Activated CD8-positive, alpha-beta T cell treated with anti-CD3 and anti-CD28 coated beads, Interleukin-2, amount 10 ng/mL, durations not matched to agents 7 days and 5 days (primary cell): ENCODE data around the gene IMPG1. TPM values are rescaled to one million over a fixed set of nuclear protein-coding genes. Genes with fewer than 3 reads are reported as not detected.

Source experiments
- ATAC-seq: fragments of 150-1000 bp; cut with Tn5 transposase; one replicate; pipeline ENCODE4 v1.10.0; 2021; ENCODE audit warnings: moderate library complexity
- CTCF ChIA-PET: fragments of 350-600 bp; sonication (Branson Sonifier 250); formaldehyde crosslinking; loops from one replicate; lab custom pipeline; 2021; ENCODE audit warnings: antibody characterized with exemption; lab: Charles Lee
- POLR2A ChIA-PET: fragments of 350-600 bp; sonication (Branson Sonifier 250); formaldehyde crosslinking; loops from one replicate; lab custom pipeline; 2021; ENCODE audit warnings: antibody characterized with exemption; lab: Charles Lee
- DNase-seq: peaks from one replicate; pipeline ENCODE4 v3.0.0-alpha.2; 2020
- H3K27ac Mint-ChIP-seq: one replicate; pipeline ENCODE4 v1.8.0; 2021; ENCODE audit warnings: mild to moderate bottlenecking, mixed read lengths
- H3K27me3 Mint-ChIP-seq: one replicate; pipeline ENCODE4 v1.8.0; 2021; ENCODE audit warnings: low read depth, mixed read lengths
- H3K36me3 Mint-ChIP-seq: one replicate; pipeline ENCODE4 v1.8.0; 2021; ENCODE audit warnings: low read depth, mixed read lengths
- H3K4me1 Mint-ChIP-seq: one replicate; pipeline ENCODE4 v1.8.0; 2021; ENCODE audit warnings: low read depth, mixed read lengths
- H3K4me3 Mint-ChIP-seq: one replicate; pipeline ENCODE4 v1.8.0; 2021; ENCODE audit warnings: mild to moderate bottlenecking, mixed read lengths
- H3K9me3 Mint-ChIP-seq: one replicate; pipeline ENCODE4 v1.8.0; 2022; ENCODE audit warnings: mixed read lengths; ENCODE audit not compliant: insufficient read depth
- total RNA-seq, 2 experiments: library from RNA; stranded (reverse); gene quantifications; one replicate each; pipeline ENCODE4 v1.2.3, GENCODE V29; 2021

The IMPG1 gene
- total RNA-seq, 2 experiments from 2014 or later, result not detected

DNA sequence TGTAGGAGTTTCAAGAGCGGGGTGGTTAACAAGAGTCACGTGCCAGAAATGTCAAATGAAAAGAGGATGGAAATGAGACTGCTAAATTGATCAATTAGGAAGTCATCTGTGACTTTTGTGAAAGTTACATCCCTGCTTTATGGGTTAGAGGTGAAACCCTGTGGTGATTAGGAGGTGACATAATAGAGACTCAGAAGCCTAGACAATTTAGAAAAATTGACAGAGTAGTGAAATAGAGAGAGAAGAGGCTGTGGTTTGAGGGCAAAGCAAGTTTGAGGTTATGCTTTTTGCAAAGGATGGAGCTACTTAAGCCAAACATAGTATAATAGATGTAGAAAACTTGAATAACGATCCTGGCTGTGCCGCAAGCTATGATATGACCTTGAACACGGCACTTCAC lies 71.8 kb downstream of the IMPG1 start:
- ATAC-seq, result no peak
- DNase-seq, result no peak
- no peaks in the 10 kb centered on the region for H3K36me3 Mint-ChIP-seq
- ChIA-PET CTCF (no interaction called here), POLR2A (no interaction called here)
- H3K9me3 Mint-ChIP-seq, result no peaks in the 10 kb centered on the region
- no peak overlapping the region for H3K27ac Mint-ChIP-seq
- no peak overlapping the region for H3K4me3 Mint-ChIP-seq
- no peaks in the 10 kb centered on the region for H3K4me1 Mint-ChIP-seq
- no peaks in the 10 kb centered on the region for H3K27me3 Mint-ChIP-seq

DNA sequence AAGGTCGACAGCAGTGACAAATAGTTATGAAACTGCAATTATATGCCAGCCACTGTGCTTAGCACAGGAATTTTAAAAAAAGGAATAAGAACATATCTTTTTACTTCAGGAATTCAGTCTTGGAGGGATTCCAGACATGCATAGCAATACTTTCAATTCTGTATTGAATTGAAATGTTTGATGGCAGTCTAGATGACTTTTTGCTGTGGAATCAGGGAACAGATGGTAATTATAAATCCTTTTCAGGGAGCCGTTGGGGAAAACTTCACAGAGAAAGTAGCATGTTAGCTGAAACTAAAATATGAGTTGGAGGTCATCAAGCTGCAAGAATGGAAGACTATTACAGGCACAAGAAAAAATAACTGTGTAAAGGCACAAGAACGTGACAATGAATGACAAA lies 74.8 kb downstream of the IMPG1 start:
- Mint-ChIP-seq H3K4me1 (no peaks in the 10 kb centered on the region), H3K27me3 (no peaks in the 10 kb centered on the region), H3K4me3 (no peak overlapping the region), H3K36me3 (no peaks in the 10 kb centered on the region), H3K9me3 (no peaks in the 10 kb centered on the region), H3K27ac (no peak overlapping the region)
- POLR2A ChIA-PET, result no interaction called here
- DNase-seq, result no peak
- CTCF ChIA-PET, result no interaction called here
- ATAC-seq, result no peak

GRCh38 chr6:75993236-75994162 lies 79.0 kb downstream of the IMPG1 start:
- Mint-ChIP-seq H3K27me3 (no peaks in the 10 kb centered on the region), H3K4me1 (no peaks in the 10 kb centered on the region), H3K9me3 (no peaks in the 10 kb centered on the region), H3K27ac (no peak overlapping the region), H3K36me3 (no peaks in the 10 kb centered on the region), H3K4me3 (no peak overlapping the region)
- DNase-seq, result no peak
- ChIA-PET POLR2A (no interaction called here), CTCF (no interaction called here)
- ATAC-seq, result no peak

DNA sequence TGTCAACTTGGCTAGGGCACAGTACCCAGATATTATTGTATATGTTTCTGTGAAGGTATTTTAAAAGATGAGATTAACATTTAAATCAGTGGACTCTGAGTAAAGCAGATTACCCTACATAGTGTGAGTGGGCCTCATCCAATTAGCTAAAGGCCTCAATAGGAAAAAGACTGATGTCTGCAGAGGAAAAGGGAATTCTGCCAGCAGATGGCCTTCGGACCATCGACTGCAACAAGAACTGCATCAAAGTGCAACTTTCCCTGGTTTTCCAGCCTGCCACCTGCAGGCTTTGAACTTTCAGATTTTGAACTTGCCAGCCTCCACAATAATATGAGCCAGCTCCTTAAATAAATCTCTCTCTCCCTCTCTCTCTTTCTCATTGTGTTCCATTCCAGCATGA lies 80.5 kb downstream of the IMPG1 start:
- ATAC-seq (no peak), DNase-seq (no peak)
- CTCF ChIA-PET, result interaction anchor here (0.9 kb wide), 1 partner anchor 99 kb away, joined by 3 read pairs; no protein-coding TSS in a partner anchor

DNA sequence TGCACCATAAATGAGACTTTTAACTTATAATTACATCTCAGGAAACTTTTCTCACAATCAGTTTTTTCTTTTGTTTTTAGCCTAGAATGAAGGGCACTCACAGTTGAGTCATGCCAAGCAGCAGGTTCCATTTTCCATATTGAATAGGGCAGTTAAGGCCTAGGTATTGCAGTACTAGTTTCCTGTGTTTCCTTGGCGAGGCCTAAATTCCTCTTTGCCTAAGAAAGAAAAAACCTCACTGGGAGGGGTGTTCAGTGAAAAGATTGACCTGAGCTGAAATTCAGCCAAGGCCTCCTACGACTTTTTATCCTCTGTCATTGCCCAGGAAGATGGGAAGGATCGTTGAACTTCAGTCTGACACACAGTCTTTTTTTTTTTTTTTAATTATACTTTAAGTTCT lies 85.5 kb downstream of the IMPG1 start:
- Mint-ChIP-seq H3K4me1 (no peaks in the 10 kb centered on the region), H3K27me3 (no peaks in the 10 kb centered on the region), H3K9me3 (no peaks in the 10 kb centered on the region), H3K4me3 (no peak overlapping the region), H3K36me3 (no peaks in the 10 kb centered on the region), H3K27ac (no peak overlapping the region)
- ATAC-seq (no peak), DNase-seq (no peak)
- ChIA-PET POLR2A (no interaction called here), CTCF (no interaction called here)

More for the DNA sequence above, 80.5 kb downstream of the IMPG1 start:
- Mint-ChIP-seq H3K27me3 (no peaks in the 10 kb centered on the region), H3K4me3 (no peak overlapping the region), H3K27ac (no peak overlapping the region), H3K36me3 (no peaks in the 10 kb centered on the region), H3K9me3 (no peaks in the 10 kb centered on the region), H3K4me1 (no peaks in the 10 kb centered on the region)
- POLR2A ChIA-PET, result no interaction called here

DNA sequence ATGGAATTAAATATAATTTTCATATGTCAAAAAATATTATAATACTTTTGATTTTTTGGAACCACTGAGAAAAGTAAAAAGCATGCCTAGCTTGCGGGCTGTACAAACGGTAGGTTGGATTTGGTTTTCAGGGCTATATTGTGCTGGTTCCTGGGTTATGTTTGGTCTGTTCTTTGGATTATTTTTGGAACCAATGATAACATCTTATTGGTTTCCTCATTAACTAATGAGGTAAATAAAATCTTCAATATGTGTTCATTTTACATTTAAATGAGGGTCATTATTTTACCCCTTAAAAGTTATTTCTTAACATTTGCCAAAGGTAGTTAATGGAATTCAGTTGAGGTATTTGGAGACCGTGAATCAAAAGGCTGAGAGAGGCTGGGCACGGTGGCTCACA lies 96.6 kb downstream of the IMPG1 start:
- ChIA-PET CTCF (no interaction called here), POLR2A (no interaction called here)
- no peaks in the 10 kb centered on the region for H3K27me3 Mint-ChIP-seq
- H3K4me1 Mint-ChIP-seq, result no peaks in the 10 kb centered on the region
- H3K36me3 Mint-ChIP-seq, result no peaks in the 10 kb centered on the region
- H3K9me3 Mint-ChIP-seq, result no peaks in the 10 kb centered on the region
- no peak overlapping the region for H3K27ac Mint-ChIP-seq
- no peak for ATAC-seq
- no peak overlapping the region for H3K4me3 Mint-ChIP-seq
- no peak for DNase-seq

DNA sequence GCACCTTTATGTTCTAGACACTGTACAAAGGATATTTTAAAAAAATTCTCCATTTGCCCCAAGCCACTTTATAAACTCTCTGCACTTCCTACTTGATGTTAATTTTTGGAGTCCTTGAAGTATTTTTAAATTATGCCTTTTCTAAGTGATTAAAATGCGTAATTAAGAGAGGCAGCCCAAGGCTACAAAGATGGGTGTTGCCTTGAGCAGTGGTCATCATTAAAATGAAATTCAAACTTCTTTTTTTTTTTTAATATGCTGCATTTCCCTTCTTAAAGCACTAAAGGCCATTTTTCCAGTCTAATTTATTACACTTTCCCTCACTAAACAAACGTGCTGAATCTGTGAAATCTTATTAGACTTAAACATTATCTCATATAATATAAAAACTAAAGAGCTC lies 102.4 kb downstream of the IMPG1 start:
- ChIA-PET POLR2A (no interaction called here), CTCF (no interaction called here)
- Mint-ChIP-seq H3K36me3 (no peaks in the 10 kb centered on the region), H3K4me3 (no peak overlapping the region), H3K27ac (no peak overlapping the region), H3K27me3 (no peaks in the 10 kb centered on the region), H3K9me3 (no peaks in the 10 kb centered on the region), H3K4me1 (no peaks in the 10 kb centered on the region)
- no peak for DNase-seq
- no peak for ATAC-seq

DNA sequence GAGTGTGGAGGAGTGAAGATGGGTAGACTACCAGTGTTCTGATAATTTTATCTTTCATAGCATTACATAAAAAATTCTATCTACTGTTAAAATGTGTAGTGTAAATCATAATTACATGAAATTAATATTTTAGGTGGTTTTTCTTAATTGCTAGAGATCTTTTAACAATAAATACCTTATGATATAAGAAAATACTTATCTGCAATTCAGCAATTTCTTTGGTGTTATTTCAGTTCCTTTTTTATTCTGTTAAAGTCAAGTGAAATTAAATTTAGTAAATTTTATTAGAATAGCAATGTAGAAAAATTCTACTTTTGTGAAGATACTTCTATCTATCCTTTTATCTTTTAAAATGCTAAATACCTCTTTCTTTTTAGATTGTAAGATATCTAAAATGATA lies 104.3 kb downstream of the IMPG1 start:
- CTCF ChIA-PET, result no interaction called here

GRCh38 chr6:75963569-75963968 lies 108.9 kb downstream of the IMPG1 start:
- CTCF ChIA-PET, result no interaction called here
- Mint-ChIP-seq H3K4me3 (no peak overlapping the region), H3K9me3 (no peaks in the 10 kb centered on the region)

More for the DNA sequence above, 104.3 kb downstream of the IMPG1 start:
- H3K9me3 Mint-ChIP-seq, result no peaks in the 10 kb centered on the region
- no peaks in the 10 kb centered on the region for H3K27me3 Mint-ChIP-seq
- no peaks in the 10 kb centered on the region for H3K4me1 Mint-ChIP-seq
- POLR2A ChIA-PET, result no interaction called here
- no peak overlapping the region for H3K4me3 Mint-ChIP-seq
- ATAC-seq, result no peak
- H3K27ac Mint-ChIP-seq, result no peak overlapping the region
- no peaks in the 10 kb centered on the region for H3K36me3 Mint-ChIP-seq
- no peak for DNase-seq

DNA sequence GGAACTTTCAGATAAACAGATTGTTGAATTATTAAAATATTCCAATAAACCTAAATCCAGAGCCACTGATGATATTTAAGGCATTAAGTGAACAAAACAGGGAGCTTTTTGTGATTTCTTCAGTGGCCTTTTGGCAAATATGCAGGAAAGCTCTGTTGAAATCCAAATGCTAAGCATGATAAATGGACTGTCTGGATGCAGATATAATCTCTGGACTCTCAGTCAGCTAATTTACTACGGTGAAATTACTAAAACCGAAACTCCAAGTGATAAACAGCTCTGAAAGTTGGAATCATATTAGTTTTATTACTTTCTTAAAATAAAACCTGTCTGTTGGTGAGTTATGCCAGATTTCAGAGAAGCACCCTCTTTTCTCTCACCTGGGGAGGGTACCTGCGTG lies 120.3 kb downstream of the IMPG1 start:
- H3K27ac Mint-ChIP-seq, result no peak overlapping the region
- CTCF ChIA-PET, result no interaction called here
- no peaks in the 10 kb centered on the region for H3K27me3 Mint-ChIP-seq
- POLR2A ChIA-PET, result no interaction called here
- H3K4me3 Mint-ChIP-seq, result no peak overlapping the region
- DNase-seq (no peak), ATAC-seq (no peak)
- H3K36me3 Mint-ChIP-seq, result no peaks in the 10 kb centered on the region
- no peaks in the 10 kb centered on the region for H3K9me3 Mint-ChIP-seq
- H3K4me1 Mint-ChIP-seq, result no peaks in the 10 kb centered on the region

More at GRCh38 chr6:75963569-75963968, 108.9 kb downstream of the IMPG1 start:
- Mint-ChIP-seq H3K27ac (no peak overlapping the region), H3K27me3 (no peaks in the 10 kb centered on the region), H3K4me1 (no peaks in the 10 kb centered on the region), H3K36me3 (no peaks in the 10 kb centered on the region)
- no peak for DNase-seq
- POLR2A ChIA-PET, result no interaction called here
- no peak for ATAC-seq

DNA sequence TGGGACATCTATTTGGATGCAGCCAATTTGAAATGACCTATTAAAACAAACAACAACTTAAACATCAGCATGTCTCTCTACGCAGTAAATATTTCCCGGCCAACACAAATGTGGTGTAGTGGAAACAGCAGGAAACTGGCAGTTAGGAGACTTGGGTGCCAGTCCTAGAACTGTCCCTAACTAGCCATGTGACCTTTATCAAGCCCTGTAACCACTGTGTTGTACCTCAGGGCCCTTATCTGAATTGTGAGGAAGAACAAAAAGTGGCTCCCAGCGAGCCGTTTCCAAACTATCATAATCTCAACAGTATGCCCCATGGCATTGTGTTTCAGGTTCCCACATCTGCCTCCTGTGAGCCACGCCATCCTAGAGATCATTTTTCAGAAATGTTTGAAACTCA lies 124.5 kb downstream of the IMPG1 start:
- Mint-ChIP-seq H3K27ac (no peak overlapping the region), H3K4me3 (no peak overlapping the region), H3K36me3 (no peaks in the 10 kb centered on the region), H3K4me1 (no peaks in the 10 kb centered on the region), H3K27me3 (no peaks in the 10 kb centered on the region), H3K9me3 (no peaks in the 10 kb centered on the region)
- CTCF ChIA-PET, result no interaction called here
- POLR2A ChIA-PET, result no interaction called here
- DNase-seq (no peak), ATAC-seq (no peak)

DNA sequence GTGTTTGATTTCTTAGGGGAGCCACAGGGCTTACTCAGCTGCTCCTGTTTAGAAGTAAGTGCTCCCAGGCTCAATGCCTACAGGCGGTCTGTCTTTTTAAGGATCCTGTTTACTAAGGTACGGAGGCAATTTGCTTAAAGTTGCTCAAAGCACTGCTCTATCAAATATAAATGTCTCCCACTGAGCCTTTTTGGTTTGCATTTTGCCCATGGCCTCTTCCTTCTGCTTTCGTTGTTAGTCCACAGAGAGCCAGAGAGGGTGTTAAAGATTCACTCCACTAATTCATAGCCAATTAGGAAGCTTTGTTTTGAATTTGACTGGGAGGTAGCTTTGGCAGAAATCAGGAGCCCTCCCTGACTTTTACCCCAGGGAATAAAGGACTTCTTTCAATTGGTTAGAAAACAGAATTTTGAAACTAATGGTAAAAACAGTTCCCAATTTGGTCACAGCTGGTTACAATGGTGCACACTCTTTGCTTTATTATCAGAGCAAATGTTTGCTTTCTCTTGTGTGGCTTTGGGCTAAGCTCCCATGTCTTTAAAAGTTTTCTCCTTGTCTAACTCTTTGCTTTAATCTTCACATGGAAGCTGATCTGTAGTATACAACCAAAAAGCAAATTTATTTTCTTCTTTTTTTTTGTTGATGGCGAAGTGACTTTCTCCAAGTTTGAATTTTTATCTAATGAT lies 126.2 kb downstream of the IMPG1 start:
- Mint-ChIP-seq H3K27ac (no peak overlapping the region), H3K4me1 (no peaks in the 10 kb centered on the region), H3K9me3 (no peaks in the 10 kb centered on the region), H3K4me3 (no peak overlapping the region), H3K27me3 (no peaks in the 10 kb centered on the region), H3K36me3 (no peaks in the 10 kb centered on the region)
- ATAC-seq, result no peak
- no peak for DNase-seq
- POLR2A ChIA-PET, result no interaction called here
- CTCF ChIA-PET, result no interaction called here
